Karpas-422 (cell line): Measurements from ENCODE around the gene SH3RF1. TPM values are rescaled to one million over a fixed set of nuclear protein-coding genes. Genes with fewer than 3 reads are reported as not detected.
"Not testable (repeated sequence)": the region's sequence is repeated elsewhere in the genome, so short reads cannot be mapped to it uniquely, and the experiment has no call there.

Source experiments
- DNase-seq: peaks from one replicate; pipeline ENCODE4 v3.0.0-alpha.2; 2015
- H2AFZ ChIP-seq: fragments of 200-600 bp; sonication (generic); 2 replicates; pipeline ENCODE4 v1.6.1; 2014; ENCODE audit warnings: antibody characterized with exemption, low read length, mixed read lengths
- H3K27ac ChIP-seq: fragments of 200-600 bp; sonication (generic); 2 replicates; pipeline ENCODE4 v1.5.1; 2014; ENCODE audit warnings: mild to moderate bottlenecking, low read length, moderate library complexity
- H3K27me3 ChIP-seq: fragments of 200-600 bp; sonication (generic); 2 replicates; pipeline ENCODE4 v1.6.1; 2014; ENCODE audit warnings: low read length, mixed read lengths
- H3K36me3 ChIP-seq: fragments of 200-600 bp; sonication (generic); 2 replicates; pipeline ENCODE4 v1.6.1; 2014; ENCODE audit warnings: low read length, mixed read lengths; ENCODE audit not compliant: insufficient read depth
- H3K4me1 ChIP-seq: fragments of 200-600 bp; sonication (generic); 2 replicates; pipeline ENCODE4 v1.6.1; 2014; ENCODE audit warnings: mild to moderate bottlenecking, low read length, mixed read lengths
- H3K4me2 ChIP-seq: fragments of 200-600 bp; sonication (generic); 2 replicates; pipeline ENCODE4 v1.6.1; 2014; ENCODE audit warnings: low read length, low read depth, mild to moderate bottlenecking; ENCODE audit not compliant: poor library complexity, severe bottlenecking
- H3K4me3 ChIP-seq: fragments of 200-600 bp; sonication (generic); 2 replicates; pipeline ENCODE4 v1.5.1; 2014; ENCODE audit warnings: mild to moderate bottlenecking, antibody characterized with exemption, low read length, mixed read lengths
- H3K79me2 ChIP-seq: fragments of 200-600 bp; sonication (generic); 2 replicates; pipeline ENCODE4 v1.6.1; 2014; ENCODE audit warnings: mild to moderate bottlenecking, low read length, mixed read lengths
- H3K9ac ChIP-seq: fragments of 200-600 bp; sonication (generic); 2 replicates; pipeline ENCODE4 v1.6.0; 2014; ENCODE audit warnings: low read length
- H3K9me2 ChIP-seq: fragments of 200-600 bp; sonication (generic), shearing (Covaris generic); replicated peaks from 2 replicates; pipeline ENCODE4 v1.6.0; 2014; ENCODE audit warnings: mild to moderate bottlenecking, low read length, moderate library complexity; ENCODE audit not compliant: insufficient read depth
- H3K9me3 ChIP-seq: fragments of 300-700, 200-600 bp; sonication (generic); 2 replicates; pipeline ENCODE4 v1.6.1; 2014; ENCODE audit warnings: low read length, mixed read lengths
- H4K20me1 ChIP-seq: fragments of 200-600 bp; sonication (generic); 2 replicates; pipeline ENCODE4 v1.6.1; 2014; ENCODE audit warnings: mild to moderate bottlenecking, antibody characterized with exemption, low read length, low read depth; ENCODE audit not compliant: insufficient read depth
- total RNA-seq: library from RNA; depleted of rRNA; stranded (reverse); fragments of >200 nt; shearing (Covaris generic); gene quantifications from 2 replicates; pipeline ENCODE4 v1.2.3, GENCODE V29; 2014; ENCODE audit warnings: low replicate concordance

The SH3RF1 gene
- total RNA-seq, 1 experiment from 2014 or later: not detected

DNA sequence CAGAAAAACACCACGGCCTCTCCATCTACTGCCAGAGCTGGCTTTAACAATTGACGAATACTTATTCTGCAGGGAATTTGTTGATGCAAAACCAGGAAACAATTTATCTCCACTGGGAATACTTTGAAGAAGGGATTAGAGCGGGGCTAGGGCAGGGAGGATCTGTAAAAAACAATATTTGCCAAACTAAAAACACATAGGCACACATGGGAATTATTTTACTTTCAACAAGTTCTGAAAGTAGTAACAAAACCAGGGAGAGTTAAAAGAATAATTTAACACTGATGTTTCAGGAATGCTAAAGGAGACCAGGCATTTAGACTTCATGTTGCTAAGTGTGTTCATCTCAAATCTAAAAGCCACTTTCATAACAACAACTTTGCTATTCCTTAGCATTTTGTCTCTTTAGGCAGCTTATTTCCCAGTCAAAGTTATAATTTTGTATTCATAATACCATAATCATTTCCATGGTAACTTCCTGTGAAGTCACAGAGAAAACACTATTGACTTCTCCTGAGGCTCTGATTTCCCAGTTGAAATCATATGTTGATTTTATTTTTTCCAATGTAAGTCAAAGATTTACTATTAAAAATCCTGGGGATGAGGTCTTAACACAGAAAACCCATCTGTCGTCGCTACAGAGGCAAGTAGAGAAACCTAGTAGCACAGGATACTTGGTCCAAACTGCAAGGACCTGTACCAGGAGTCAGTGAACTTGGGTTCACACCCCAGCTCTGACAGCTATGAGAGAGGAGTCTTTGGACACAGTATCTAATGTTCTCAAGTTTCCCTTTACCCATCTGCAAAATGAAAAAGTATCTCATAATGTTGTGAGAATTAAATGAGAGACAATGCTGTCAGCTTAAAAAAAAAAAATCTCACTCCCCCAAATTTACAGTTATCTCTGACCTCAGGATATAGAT, 69.3 kb downstream of the SH3RF1 start:
- Histone ChIP-seq H3K27ac (no peak overlapping the region), H3K27me3 (no peaks in the 10 kb centered on the region), H3K9ac (no peak overlapping the region), H3K4me1 (no peaks in the 10 kb centered on the region), H3K9me2 (no peaks in the 10 kb centered on the region), H3K4me3 (no peak overlapping the region), H3K79me2 (no peaks in the 10 kb centered on the region), H3K36me3 (no peaks in the 10 kb centered on the region), H4K20me1 (no peaks in the 10 kb centered on the region), H3K4me2 (no peak overlapping the region), H2AFZ (no peak overlapping the region), H3K9me3 (no peaks in the 10 kb centered on the region)
- no peak for DNase-seq

- no peaks in the 10 kb centered on the region for H4K20me1 ChIP-seq
- no peaks in the 10 kb centered on the region for H3K9me3 ChIP-seq
- H3K9ac ChIP-seq: no peak overlapping the region
- H3K27ac ChIP-seq: no peak overlapping the region
- no peaks in the 10 kb centered on the region for H3K9me2 ChIP-seq
- no peaks in the 10 kb centered on the region for H3K4me1 ChIP-seq
- no peaks in the 10 kb centered on the region for H3K79me2 ChIP-seq
- H3K4me2 ChIP-seq: no peak overlapping the region
- H3K27me3 ChIP-seq: no peaks in the 10 kb centered on the region
- H3K4me3 ChIP-seq: no peak overlapping the region
- no peak for DNase-seq
- no peak overlapping the region for H2AFZ ChIP-seq
- no peaks in the 10 kb centered on the region for H3K36me3 ChIP-seq
These were observed 70.3 kb downstream of the SH3RF1 start for GRCh38 chr4:169200361-169201030.

DNA sequence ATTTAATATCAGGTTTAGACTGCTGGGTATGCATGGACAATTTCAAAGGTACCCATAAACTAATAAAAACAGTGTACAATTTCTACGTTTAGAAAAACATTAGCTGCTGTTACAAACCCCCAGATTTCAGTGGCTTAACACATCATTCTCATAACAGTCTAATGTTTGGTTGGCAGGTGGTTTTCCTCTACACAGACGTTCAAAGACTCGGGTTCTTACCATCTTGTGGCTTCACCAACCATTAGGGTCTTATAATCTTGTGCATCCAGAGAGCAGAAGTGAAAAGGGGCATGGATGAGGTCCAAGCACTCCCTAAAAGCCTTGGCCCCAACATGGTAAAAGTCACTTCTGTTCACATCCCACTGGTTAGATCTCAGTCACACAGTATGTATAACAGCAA, 71.6 kb downstream of the SH3RF1 start:
- Histone ChIP-seq H4K20me1 (no peaks in the 10 kb centered on the region), H3K27me3 (no peaks in the 10 kb centered on the region), H3K4me3 (no peak overlapping the region), H3K9ac (no peak overlapping the region), H3K27ac (no peak overlapping the region), H3K9me2 (no peaks in the 10 kb centered on the region), H3K36me3 (no peaks in the 10 kb centered on the region), H2AFZ (no peak overlapping the region), H3K4me2 (no peak overlapping the region), H3K4me1 (no peaks in the 10 kb centered on the region), H3K79me2 (no peaks in the 10 kb centered on the region), H3K9me3 (no peaks in the 10 kb centered on the region)
- DNase-seq: no peak

DNA sequence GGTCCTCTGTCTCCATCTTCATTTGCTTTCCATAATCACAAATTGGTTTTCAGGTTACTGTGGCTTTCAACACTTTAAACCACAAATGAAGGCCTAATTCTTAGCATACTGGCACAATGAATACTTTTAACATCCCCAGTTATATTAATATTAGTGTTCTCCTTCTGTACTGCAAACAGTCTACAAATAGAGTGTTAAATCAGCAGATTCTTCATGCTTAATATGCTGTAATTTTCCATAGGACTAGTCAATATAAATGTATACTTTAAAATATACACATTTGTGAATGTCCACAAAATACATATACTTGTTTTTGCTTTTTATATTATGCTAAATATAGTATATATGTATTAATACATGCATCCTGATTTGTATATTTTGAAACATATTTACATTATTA, 72.6 kb downstream of the SH3RF1 start:
- Histone ChIP-seq H2AFZ (no peak overlapping the region), H3K27me3 (no peaks in the 10 kb centered on the region), H3K79me2 (no peaks in the 10 kb centered on the region), H3K4me2 (no peak overlapping the region), H3K4me3 (no peak overlapping the region), H3K36me3 (no peaks in the 10 kb centered on the region), H4K20me1 (no peaks in the 10 kb centered on the region), H3K9ac (no peak overlapping the region), H3K4me1 (no peaks in the 10 kb centered on the region), H3K9me3 (no peaks in the 10 kb centered on the region), H3K27ac (no peak overlapping the region), H3K9me2 (no peaks in the 10 kb centered on the region)
- DNase-seq: no peak

- H3K4me2 ChIP-seq, H3K27ac ChIP-seq, DNase-seq, H3K9ac ChIP-seq, H4K20me1 ChIP-seq, H3K79me2 ChIP-seq, H3K9me2 ChIP-seq, H3K4me1 ChIP-seq, H3K4me3 ChIP-seq, H3K27me3 ChIP-seq, H3K36me3 ChIP-seq, H3K9me3 ChIP-seq, H2AFZ ChIP-seq: not testable (repeated sequence)
These were observed 73.5 kb downstream of the SH3RF1 start for GRCh38 chr4:169197206-169197605.

DNA sequence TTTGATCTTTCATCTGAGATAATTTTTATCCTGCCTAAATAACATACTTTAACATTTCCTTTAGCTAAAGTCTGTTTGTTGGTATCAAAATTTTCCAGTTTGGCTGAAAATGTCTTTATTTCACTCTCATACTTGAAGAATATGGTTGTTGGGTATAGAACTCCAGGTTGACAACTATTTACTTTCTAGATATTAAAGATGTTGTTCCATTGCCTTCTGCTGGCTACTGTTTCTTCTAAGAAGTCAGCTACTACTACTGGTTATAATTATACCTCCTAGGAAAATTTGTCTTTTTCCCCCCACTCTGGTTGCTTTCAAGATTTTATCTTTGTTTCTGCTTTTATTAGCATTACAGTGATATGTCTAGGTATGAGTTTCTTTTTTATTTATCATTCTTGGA, 75.7 kb downstream of the SH3RF1 start:
- Histone ChIP-seq H3K9me3 (no peaks in the 10 kb centered on the region), H2AFZ (no peak overlapping the region), H3K4me1 (no peaks in the 10 kb centered on the region), H3K4me3 (no peak overlapping the region), H4K20me1 (no peaks in the 10 kb centered on the region), H3K36me3 (no peaks in the 10 kb centered on the region), H3K27me3 (no peaks in the 10 kb centered on the region), H3K9ac (no peak overlapping the region), H3K9me2 (no peaks in the 10 kb centered on the region), H3K27ac (no peak overlapping the region), H3K79me2 (no peaks in the 10 kb centered on the region), H3K4me2 (no peak overlapping the region)
- DNase-seq: no peak

- not testable (repeated sequence) for H3K4me2 ChIP-seq, H3K4me3 ChIP-seq, H3K9me3 ChIP-seq, H3K27me3 ChIP-seq, H3K27ac ChIP-seq, H3K9ac ChIP-seq, DNase-seq, H4K20me1 ChIP-seq, H3K9me2 ChIP-seq, H3K79me2 ChIP-seq, H3K36me3 ChIP-seq, H2AFZ ChIP-seq, H3K4me1 ChIP-seq
These were observed 80.8 kb downstream of the SH3RF1 start for GRCh38 chr4:169189968-169190367.

- Histone ChIP-seq H3K4me3 (no peak overlapping the region), H3K4me1 (no peaks in the 10 kb centered on the region), H3K36me3 (no peaks in the 10 kb centered on the region), H3K27ac (no peak overlapping the region), H3K4me2 (no peak overlapping the region), H2AFZ (no peak overlapping the region), H3K9me2 (no peaks in the 10 kb centered on the region), H3K9ac (no peak overlapping the region), H3K27me3 (no peaks in the 10 kb centered on the region), H3K79me2 (no peaks in the 10 kb centered on the region), H3K9me3 (no peaks in the 10 kb centered on the region), H4K20me1 (no peaks in the 10 kb centered on the region)
- no peak for DNase-seq
These were observed 81.4 kb downstream of the SH3RF1 start for GRCh38 chr4:169189372-169189771.
